CD4-positive, alpha-beta T cell treated with Interleukin-15 for 4 hours (primary cell): ENCODE measurements around the gene LMNB1.

ENCODE experiments used
- DNase-seq: peaks from one replicate; pipeline ENCODE4 v3.0.0-alpha.2; 2020; ENCODE audit warnings: low spot score

LMNB1 gene

DNA sequence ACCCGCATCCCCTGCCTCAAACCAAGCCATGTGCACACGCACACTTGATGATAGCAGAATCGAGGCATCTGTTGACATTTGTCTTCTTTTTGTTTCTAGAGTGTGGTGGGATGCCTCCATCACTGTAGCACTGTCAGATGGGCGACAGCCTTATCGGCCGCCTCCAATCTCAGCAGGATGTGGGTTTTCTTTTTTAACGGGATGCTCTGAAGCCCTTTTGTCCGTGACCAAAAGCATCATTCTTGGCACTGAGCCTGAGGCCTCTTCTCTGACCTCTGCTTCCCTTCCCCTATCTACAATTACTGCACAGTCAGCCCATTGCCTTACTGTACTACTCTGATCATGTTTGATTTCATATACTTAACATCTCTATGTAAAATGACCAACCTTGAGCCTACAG, 78.3 kb downstream of the LMNB1 start:
- no peak for DNase-seq

GRCh38 chr5:126857472-126858410, 80.8 kb downstream of the LMNB1 start:
- DNase-seq = no peak

GRCh38 chr5:126858441-126858840, 81.5 kb downstream of the LMNB1 start:
- DNase-seq = no peak

- DNase-seq = no peak
These were observed 86.5 kb downstream of the LMNB1 start for GRCh38 chr5:126863402-126863801.

DNA sequence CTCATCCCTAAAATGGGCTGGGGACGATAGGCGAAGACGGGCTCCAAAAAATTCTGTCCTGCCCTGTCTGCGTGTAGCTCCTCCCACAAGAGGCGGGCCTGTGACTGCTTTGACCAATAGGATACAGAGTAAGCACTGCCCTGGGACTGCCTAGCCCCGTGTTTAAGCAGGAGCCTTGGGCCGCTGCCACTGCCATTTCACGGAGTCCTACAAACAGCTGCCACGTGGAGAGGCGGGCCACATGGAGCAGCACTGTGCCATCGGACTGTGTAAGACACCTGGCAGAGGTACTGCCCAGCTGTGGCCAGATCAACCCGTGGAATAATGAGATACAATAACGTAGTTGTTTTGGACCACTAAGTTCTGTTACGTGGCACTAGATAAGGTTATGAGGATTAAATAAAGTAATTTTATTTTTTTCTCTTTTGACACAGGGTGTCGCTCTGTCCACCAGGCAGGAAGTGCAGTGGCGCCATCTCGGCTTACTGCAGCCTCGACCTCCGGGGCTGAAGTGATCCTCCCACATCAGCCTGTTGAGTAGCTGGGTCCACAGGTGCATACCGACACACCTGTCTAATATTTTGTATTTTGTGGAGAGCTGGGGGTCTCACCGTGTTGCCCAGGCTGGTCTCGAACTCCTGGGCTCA, 87.2 kb downstream of the LMNB1 start:
- no peak for DNase-seq

DNA sequence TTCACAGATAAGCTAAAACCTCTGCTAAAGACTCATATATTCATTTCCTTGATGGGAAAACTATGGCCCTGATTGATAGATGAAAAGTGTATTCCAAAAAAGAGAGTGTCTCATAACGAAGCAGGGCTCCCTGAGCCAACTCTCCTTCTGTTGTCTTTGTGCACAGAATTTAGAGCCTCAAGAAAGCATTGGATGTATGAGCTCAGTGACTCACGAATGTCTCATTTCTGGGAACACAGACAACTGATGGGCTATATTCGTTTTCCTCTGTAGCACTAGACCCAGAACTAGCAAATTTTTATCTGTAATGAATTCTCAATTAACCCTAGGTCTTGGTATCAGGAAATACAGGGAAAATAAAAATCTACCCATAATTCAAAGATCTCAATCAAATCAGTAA, 88.4 kb downstream of the LMNB1 start:
- no peak for DNase-seq

DNA sequence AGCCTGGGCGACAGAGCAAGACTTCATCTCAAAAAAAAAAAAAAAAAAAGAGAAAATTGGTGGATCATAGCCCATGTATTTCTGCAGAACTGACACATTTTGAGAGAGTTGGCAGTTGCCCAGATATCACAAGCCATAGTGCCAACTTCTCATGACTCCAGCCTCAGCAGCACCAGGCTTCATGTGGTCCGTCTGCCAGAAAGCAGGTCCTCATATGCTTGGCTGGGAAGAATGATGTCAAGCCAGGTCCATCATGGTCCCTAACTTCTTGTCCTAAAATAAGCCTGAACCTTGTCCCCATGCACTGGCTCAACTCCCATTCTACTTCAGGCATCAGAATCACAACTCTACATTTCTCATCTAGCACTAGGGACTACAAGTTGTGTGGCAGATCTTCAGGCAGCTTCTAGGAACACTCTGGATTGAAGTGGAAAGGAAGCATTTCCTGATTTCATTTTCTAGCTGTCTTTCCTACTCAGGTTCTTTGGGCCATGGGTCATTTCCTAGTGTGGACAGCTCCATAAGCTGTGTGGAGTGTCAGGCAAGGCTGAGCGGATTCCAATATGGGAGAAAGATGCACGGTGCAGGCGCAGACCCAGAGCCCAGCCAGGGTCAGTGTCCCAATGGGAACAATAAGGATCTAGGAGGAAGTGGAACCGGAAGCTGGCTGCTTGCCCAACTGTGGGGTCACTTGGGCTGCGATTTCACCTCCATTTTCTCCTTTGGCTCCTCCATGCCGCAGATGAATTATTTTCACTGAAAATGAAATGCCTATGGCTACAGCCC, 90.1 kb downstream of the LMNB1 start:
- no peak for DNase-seq

- DNase-seq = no peak
These were observed 91.5 kb downstream of the LMNB1 start for GRCh38 chr5:126868338-126869004.

DNA sequence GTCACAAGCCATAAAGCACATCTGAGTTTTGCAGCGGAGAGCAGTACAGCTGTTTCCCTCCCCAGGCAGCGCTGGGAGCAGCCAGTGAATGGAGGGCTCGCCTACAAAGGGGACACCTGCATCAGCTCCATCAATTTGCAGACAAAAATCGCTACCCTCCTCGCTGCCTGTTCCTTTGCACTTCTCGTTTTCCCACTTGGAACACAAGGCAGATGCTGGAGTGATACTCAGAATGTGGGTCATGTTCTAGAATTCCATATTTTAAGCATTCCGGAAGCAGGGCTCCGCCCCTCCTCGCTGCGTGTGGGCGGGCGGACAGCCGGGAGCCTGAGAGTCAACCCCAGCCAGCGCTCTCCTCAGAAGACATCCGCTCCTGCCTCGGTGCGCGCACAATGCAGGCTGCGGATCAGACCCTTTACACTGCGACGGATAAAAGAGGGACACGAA, 92.1 kb downstream of the LMNB1 start:
- DNase-seq = peak; percentile 14

DNA sequence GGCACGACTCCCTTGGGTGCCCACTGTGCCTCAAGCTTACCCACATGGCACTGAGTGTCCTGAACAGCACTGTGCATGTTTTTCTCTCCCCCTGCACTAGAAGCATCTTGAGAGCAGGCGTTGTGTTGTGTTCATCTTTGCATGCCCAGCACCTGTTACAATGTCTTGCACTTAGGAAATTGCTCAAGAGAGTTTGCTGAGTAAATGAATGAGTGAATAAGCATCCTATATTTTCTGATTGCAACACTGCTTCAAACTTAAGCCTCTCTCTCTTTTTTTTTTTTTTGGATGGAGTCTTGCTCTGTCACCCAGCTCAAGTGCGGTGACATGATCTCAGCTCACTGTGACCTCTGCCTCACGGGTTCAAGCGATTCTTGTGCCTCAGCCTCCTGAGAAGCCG, 94.5 kb downstream of the LMNB1 start:
- no peak for DNase-seq

- DNase-seq = no peak
These were observed 95.8 kb downstream of the LMNB1 start for GRCh38 chr5:126872561-126873354.

DNA sequence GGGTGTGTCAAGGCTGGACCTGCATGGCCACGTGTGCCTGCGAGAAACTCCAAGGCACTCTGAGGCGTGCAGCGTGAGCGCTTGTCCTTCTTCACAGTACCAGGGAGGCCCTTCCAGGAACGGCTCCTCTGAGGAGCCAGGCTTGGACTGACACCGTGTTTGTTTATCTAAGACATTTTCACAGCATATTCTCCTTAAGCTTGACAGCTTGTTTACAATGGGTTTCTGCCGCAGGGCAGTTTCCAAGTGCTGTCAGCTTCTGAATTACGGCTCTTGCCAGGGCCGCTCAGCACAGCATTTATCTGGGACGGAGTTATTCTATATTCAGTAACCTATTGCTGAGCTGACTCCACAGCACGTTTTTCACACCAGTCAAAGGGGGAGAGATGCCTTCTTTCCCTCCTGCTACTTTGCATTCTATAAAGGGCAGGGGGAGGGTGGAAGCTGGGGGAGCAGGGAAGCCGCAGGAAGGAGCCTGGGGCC, 98.4 kb downstream of the LMNB1 start:
- no peak for DNase-seq

DNA sequence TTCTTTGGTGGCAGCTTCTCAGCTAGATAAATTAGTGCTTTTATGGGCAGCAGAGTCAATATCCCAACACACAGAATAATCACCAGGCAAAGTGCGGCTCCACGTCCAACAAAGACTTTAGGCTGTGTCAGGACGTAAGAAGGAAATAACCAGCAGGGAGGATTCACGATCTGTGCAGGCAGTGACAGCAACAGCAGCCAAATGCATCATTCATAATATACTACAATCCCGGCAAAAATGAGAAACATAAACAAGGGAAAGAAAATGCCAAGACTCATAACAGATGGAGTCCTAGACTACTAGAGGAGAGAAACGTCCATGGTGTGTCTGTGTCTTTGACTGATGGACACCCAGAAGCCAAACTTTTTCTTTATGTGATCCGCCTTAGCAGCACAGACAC, 100.7 kb downstream of the LMNB1 start:
- DNase-seq = no peak

DNA sequence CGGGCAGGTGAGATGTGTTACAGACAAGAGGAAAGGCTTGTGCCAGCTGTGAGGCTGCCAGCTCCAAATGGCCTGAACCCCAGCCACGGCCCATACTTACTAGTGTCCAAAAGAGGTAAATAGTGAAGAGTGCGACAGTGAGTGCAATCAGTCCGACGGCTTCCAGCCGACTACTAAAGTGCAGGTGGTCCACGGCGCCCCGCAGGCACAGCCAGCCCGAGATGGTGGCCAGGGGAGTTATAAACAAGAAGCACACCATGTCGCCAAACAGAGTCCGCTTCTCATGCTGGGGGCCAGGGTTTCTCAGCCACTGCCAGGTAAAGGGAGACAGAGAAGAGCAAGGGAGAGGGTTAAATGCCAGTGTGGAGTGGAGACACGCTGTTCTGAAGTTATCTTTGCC, 101.1 kb downstream of the LMNB1 start:
- DNase-seq = no peak

DNA sequence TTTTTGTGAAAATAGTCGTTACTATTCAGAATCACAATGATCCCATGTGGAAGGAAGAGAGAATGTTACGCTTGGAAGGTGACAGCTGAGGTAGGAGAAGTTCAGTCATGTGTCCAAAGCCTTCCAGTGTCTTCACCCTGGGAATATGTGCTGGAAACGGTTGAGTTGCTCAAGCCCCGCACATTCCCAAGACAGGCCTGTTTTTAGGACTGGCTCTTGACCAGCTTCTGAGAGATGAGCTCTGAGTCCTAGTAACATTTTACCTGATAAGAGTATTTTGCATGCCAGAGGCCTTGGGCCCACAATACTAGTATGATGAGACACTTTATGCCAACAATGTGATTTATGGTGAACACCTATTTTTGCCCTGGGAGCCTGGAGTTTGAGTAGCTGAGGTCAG, 101.7 kb downstream of the LMNB1 start:
- DNase-seq = no peak

DNA sequence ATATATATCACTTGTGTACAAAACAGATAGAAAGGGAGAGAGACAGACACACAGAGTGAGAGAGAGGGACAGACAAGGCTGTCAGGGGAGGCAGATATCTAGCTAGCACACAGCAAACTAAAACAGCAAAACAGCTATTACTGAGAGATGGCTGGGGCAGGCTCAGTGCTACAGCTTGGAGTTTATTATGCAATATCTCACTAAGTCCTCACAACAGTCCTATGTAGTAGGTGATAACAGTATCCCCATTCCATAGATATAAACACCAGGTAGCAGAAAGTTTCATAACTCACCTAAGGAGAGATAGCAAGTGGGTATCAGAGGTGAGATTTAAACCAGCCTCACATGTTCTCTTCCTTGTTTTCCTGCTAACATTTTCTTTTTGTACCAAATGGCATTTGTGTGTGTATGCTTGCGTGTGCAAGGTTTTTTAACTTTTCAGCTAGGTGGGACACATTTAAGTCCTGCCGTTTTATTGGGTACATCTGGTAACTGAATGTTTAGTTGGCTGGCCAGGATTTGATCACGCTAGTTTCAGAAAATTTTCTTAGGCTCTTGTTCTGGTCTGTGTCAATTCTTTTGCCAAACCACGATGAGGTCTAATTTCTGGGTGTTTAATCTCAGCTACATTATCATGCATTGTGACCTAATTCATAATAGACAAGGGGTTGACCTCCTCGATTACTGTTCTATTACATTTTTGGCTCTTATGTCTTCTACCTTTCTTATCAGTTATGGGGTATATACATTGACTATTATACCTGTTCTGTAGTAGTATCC, 105.1 kb downstream of the LMNB1 start:
- DNase-seq = no peak

DNA sequence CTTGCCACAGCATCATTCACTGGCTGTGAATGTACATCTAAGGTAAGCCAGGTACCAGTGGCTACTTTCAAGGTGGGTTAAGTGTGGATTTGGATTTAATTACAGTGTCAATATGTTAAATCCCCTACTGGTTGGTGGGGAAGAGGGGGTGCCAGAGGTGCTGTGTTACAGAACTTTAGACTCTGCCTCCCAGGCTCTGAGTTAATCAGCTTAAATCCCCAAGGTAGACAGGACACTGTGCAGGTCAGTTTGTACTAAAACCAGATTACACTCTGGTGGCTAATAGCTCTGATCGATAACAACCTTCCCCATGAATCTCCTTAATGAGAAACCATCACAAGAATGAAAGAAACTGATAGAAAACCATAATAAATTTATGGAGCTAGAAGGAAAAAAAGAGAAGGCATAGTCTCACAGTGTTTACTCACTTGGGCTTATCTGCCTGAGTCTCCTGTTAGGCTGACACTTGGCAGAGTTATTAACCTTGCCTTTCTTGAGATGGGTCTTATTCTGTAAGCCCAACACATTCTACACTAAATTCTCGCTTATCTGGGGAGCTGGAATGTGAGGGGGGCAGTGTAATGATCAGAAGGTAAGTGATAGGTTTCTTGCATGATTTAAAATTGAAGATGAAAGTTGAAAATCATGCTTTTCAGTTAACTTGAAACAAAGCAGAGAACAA, 106.8 kb downstream of the LMNB1 start:
- no peak for DNase-seq

DNA sequence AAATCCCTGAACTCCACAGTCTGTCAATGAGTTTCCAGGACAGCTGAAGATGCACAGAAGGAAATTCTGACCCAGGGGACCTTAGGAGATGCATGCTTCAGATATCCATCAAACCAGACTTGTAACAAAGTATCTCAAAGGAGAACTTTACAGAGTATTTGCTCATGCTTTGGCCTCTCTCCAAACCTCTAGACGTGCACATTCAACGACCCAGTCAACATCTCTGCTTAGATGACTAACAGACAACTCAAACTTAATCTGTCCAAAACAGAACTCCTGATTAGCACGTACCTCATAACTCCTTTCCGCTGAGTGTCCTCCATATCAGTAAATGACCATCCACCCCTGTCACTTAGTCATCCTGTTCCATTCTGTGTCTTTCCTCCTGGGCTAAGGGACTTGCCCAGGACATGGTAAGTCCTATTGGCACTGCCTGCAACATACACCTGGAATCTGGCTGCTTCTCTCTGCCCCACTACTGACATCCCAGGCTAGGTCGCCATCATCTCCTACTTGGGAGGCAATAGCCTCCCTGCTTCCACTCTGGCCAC, 107.4 kb downstream of the LMNB1 start:
- DNase-seq = no peak
